PFSK-1 (cell line): ENCODE data around the gene PTPN9.

Experiments used
- POLR2AphosphoS5 ChIP-seq: IDR thresholded peaks from 2 replicates; pipeline ENCODE4 v1.6.1; 2012; ENCODE audit warnings: low read depth, mild to moderate bottlenecking, control low read depth, low read length, moderate library complexity
- REST ChIP-seq, 2 experiments: IDR thresholded peaks; 2 replicates each; pipeline versions ENCODE4 v1.6.1 to v1.8.0; 2011 to 2012; ENCODE audit warnings: low read depth in 2 of 2, low read length in 2 of 2, control low read depth in 1 of 2, inconsistent platforms in 1 of 2, mild to moderate bottlenecking in 1 of 2, moderate library complexity in 1 of 2; ENCODE audit not compliant: insufficient read depth in 1 of 2
- SIN3A ChIP-seq: IDR thresholded peaks from 2 replicates; pipeline ENCODE4 v1.6.1; 2012; ENCODE audit warnings: mild to moderate bottlenecking, low read length, moderate library complexity, borderline replicate concordance; ENCODE audit not compliant: insufficient read depth
- TAF1 ChIP-seq: IDR thresholded peaks from 2 replicates; pipeline ENCODE4 v1.6.1; 2012; ENCODE audit warnings: low read length, control low read depth, borderline replicate concordance; ENCODE audit not compliant: insufficient read depth

- TF ChIP-seq TAF1 (no peak), REST (IDR thresholded peaks at IDR 0.05; ENCODE audit: insufficient read depth in 1 of 2, low read depth in 2 of 2, low read length in 2 of 2) (no peak), POLR2AphosphoS5 (no peak), SIN3A (no peak)
These were observed 27.9 kb upstream of the PTPN9 start for GRCh38 chr15:75606711-75607699.
